ENCODE data around the gene ITGAE. TPM values are rescaled to one million over a fixed set of nuclear protein-coding genes. Genes with fewer than 3 reads are reported as not detected.

The ITGAE gene
- total and polyA plus RNA-seq, 2 donors from 2014 or later = 16.5 to 46.3 TPM

GRCh38 chr17:3723188-3723555 lies 77.8 kb downstream of the ITGAE start:
- peaks cover 0 to 11% (median 7%) of the 10 kb centered on the region in 3 donors for H3K4me1 ChIP-seq (ENCODE audit: control insufficient read depth in 2 of 3, insufficient read depth in 2 of 3, low read depth in 1 of 3, low read length in 3 of 3)
- intact Hi-C loops (cut with DNase I) = no loop called here
- H3K36me3 ChIP-seq (ENCODE audit: control insufficient read depth in 2 of 3, insufficient read depth in 3 of 3, low read length in 3 of 3) = peaks cover 0 to 10% (median 2%) of the 10 kb centered on the region in 3 donors
- FAIRE-seq (no peak), DNase-seq (no peak)
- H3K4me3 ChIP-seq (ENCODE audit: low read length in 3 of 3) = peak overlapping the region; percentile 84 to 95 (median 93)
- TF ChIP-seq CTCF (IDR thresholded peaks at IDR 0.05; ENCODE audit: borderline replicate concordance, extremely low read depth, insufficient read depth) = no peak
- no peaks in the 10 kb centered on the region for H3K27me3 ChIP-seq (ENCODE audit: control insufficient read depth, insufficient read depth, low read length)
- peak overlapping the region; percentile 63 to 96 (median 95) for H3K9ac ChIP-seq (ENCODE audit: low read length in 3 of 3)
- H3K9me3 ChIP-seq (ENCODE audit: control insufficient read depth in 2 of 3, insufficient read depth in 1 of 3, low read length in 3 of 3) = no peaks in the 10 kb centered on the region
- peak overlapping the region; percentile 77 to 85 for H3K27ac ChIP-seq (ENCODE audit: low read depth in 2 of 2, low read length in 2 of 2)

GRCh38 chr17:3722716-3723115 lies 78.3 kb downstream of the ITGAE start:
- DNase-seq = peak in 1 of 5 donors; percentile 12
- Histone ChIP-seq H3K27ac (ENCODE audit: low read depth in 2 of 2, low read length in 2 of 2) (no peak overlapping the region), H3K4me3 (ENCODE audit: low read length in 3 of 3) (peak overlapping the region; percentile 84 to 95 (median 93)), H3K9ac (ENCODE audit: low read length in 3 of 3) (peak overlapping the region; percentile 63 to 96 (median 95)), H3K9me3 (ENCODE audit: control insufficient read depth in 2 of 3, insufficient read depth in 1 of 3, low read length in 3 of 3) (no peaks in the 10 kb centered on the region), H3K36me3 (ENCODE audit: control insufficient read depth in 2 of 3, insufficient read depth in 3 of 3, low read length in 3 of 3) (peaks cover 0 to 14% (median 2%) of the 10 kb centered on the region in 3 donors), H3K4me1 (ENCODE audit: control insufficient read depth in 2 of 3, insufficient read depth in 2 of 3, low read depth in 1 of 3, low read length in 3 of 3) (peaks cover 0 to 11% (median 7%) of the 10 kb centered on the region in 3 donors), H3K27me3 (ENCODE audit: control insufficient read depth, insufficient read depth, low read length) (no peaks in the 10 kb centered on the region)
- no peak for TF ChIP-seq CTCF (IDR thresholded peaks at IDR 0.05; ENCODE audit: borderline replicate concordance, extremely low read depth, insufficient read depth)
- no peak for FAIRE-seq
- intact Hi-C loops (cut with DNase I) = no loop called here

- FAIRE-seq (no peak), DNase-seq (no peak)
- Histone ChIP-seq H3K4me3 (ENCODE audit: low read length in 3 of 3) (no peak overlapping the region), H3K27me3 (ENCODE audit: control insufficient read depth, insufficient read depth, low read length) (no peaks in the 10 kb centered on the region), H3K36me3 (ENCODE audit: control insufficient read depth in 2 of 3, insufficient read depth in 3 of 3, low read length in 3 of 3) (peaks cover 0 to 30% (median 13%) of the 10 kb centered on the region in 3 donors), H3K27ac (ENCODE audit: low read depth in 2 of 2, low read length in 2 of 2) (no peak overlapping the region), H3K9ac (ENCODE audit: low read length in 3 of 3) (no peak overlapping the region), H3K4me1 (ENCODE audit: control insufficient read depth in 2 of 3, insufficient read depth in 2 of 3, low read depth in 1 of 3, low read length in 3 of 3) (peaks cover 0 to 8% (median 7%) of the 10 kb centered on the region in 3 donors), H3K9me3 (ENCODE audit: control insufficient read depth in 2 of 3, insufficient read depth in 1 of 3, low read length in 3 of 3) (no peaks in the 10 kb centered on the region)
- intact Hi-C loops (cut with DNase I) = no loop called here
- no peak for TF ChIP-seq CTCF (IDR thresholded peaks at IDR 0.05; ENCODE audit: borderline replicate concordance, extremely low read depth, insufficient read depth)
Observed at GRCh38 chr17:3719265-3719664, 81.7 kb downstream of the ITGAE start.

- Histone ChIP-seq H3K4me3 (ENCODE audit: low read length in 3 of 3) (no peak overlapping the region), H3K27me3 (ENCODE audit: control insufficient read depth, insufficient read depth, low read length) (no peaks in the 10 kb centered on the region), H3K9ac (ENCODE audit: low read length in 3 of 3) (no peak overlapping the region), H3K9me3 (ENCODE audit: control insufficient read depth in 2 of 3, insufficient read depth in 1 of 3, low read length in 3 of 3) (no peaks in the 10 kb centered on the region), H3K4me1 (ENCODE audit: control insufficient read depth in 2 of 3, insufficient read depth in 2 of 3, low read depth in 1 of 3, low read length in 3 of 3) (peaks cover 0 to 7% (median 6%) of the 10 kb centered on the region in 3 donors), H3K36me3 (ENCODE audit: control insufficient read depth in 2 of 3, insufficient read depth in 3 of 3, low read length in 3 of 3) (peaks cover 0 to 30% (median 13%) of the 10 kb centered on the region in 3 donors), H3K27ac (ENCODE audit: low read depth in 2 of 2, low read length in 2 of 2) (no peak overlapping the region)
- DNase-seq (no peak), FAIRE-seq (no peak)
- intact Hi-C loops (cut with DNase I) = no loop called here
- no peak for TF ChIP-seq CTCF (IDR thresholded peaks at IDR 0.05; ENCODE audit: borderline replicate concordance, extremely low read depth, insufficient read depth)
Observed at GRCh38 chr17:3718201-3718600, 82.8 kb downstream of the ITGAE start.

Measured in kidney (tissue), 14 donors.